HEK293 (cell line): ENCODE data around the gene LRPPRC.

Source experiments
- CTCF ChIA-PET: fragments of 350-600 bp; formaldehyde crosslinking; extraction: SDS; loops from one replicate; lab custom pipeline; 2021; ENCODE audit warnings: antibody characterized with exemption; lab: Yijun Ruan, JAX
- POLR2A ChIA-PET: fragments of 300-600 bp; formaldehyde crosslinking; extraction: SDS; loops from one replicate; lab custom pipeline; 2020; ENCODE audit warnings: antibody characterized with exemption, inconsistent platforms; lab: Yijun Ruan, JAX
- H3K27ac ChIP-seq: fragments of 200-500 bp; sonication (Bioruptor generic); 2 replicates; pipeline ENCODE4 v1.5.1; 2014; ENCODE audit warnings: low read depth, low read length, control low read depth, inconsistent platforms; ENCODE audit errors: extremely low read depth
- H3K36me3 ChIP-seq, 2 experiments: fragments of 200-500 bp in 1 of 2; sonication (Bioruptor generic) in 1 of 2; 1 replicate in 1 of 2; 2 replicates in 1 of 2; pipeline ENCODE4 v1.5.1; 2014 to 2017; ENCODE audit warnings: inconsistent platforms in 2 of 2, low read length in 2 of 2; ENCODE audit not compliant: control insufficient read depth in 2 of 2, insufficient read depth in 1 of 2
- H3K4me1 ChIP-seq: fragments of 200-500 bp; sonication (Bioruptor generic); 2 replicates; pipeline ENCODE4 v1.5.1; 2014; ENCODE audit warnings: mild to moderate bottlenecking, low read length, inconsistent platforms; ENCODE audit not compliant: control insufficient read depth, insufficient read depth
- H3K4me3 ChIP-seq: 2 replicates; pipeline ENCODE4 v1.5.1; 2011; ENCODE audit warnings: low read depth, mild to moderate bottlenecking, control low read depth, low read length, moderate library complexity
- H3K9me3 ChIP-seq: fragments of 200-500 bp; sonication (Bioruptor generic); 2 replicates; pipeline ENCODE4 v1.5.1; 2014; ENCODE audit warnings: low read depth, low read length, inconsistent platforms; ENCODE audit not compliant: control insufficient read depth, insufficient read depth
- GLI2 ChIP-seq: fragments of 450-650 bp; formaldehyde crosslinking; IDR thresholded peaks from 2 replicates; pipeline ENCODE4; 2017; ENCODE audit warnings: missing biosample characterization, missing genetic modification characterization, low read depth, borderline replicate concordance
- KLF8 ChIP-seq: fragments of 450-650 bp; formaldehyde crosslinking; IDR thresholded peaks from 2 replicates; pipeline ENCODE4 v1.5.1; 2016; ENCODE audit warnings: missing biosample characterization, missing genetic modification characterization
- SETDB1 ChIP-seq: IDR thresholded peaks from one replicate; pipeline ENCODE4 v1.6.1; 2017; ENCODE audit warnings: mild to moderate bottlenecking, low read length, moderate library complexity, mixed read lengths; ENCODE audit not compliant: insufficient read length
- ZBTB17 ChIP-seq: fragments of 450-650 bp; formaldehyde crosslinking; IDR thresholded peaks from 2 replicates; pipeline ENCODE4 v1.5.1; 2016; ENCODE audit warnings: missing biosample characterization, missing genetic modification characterization
- ZFP41 ChIP-seq: fragments of 450-650 bp; formaldehyde crosslinking; IDR thresholded peaks from 2 replicates; pipeline ENCODE4 v1.5.1; 2016; ENCODE audit warnings: missing biosample characterization, missing genetic modification characterization, borderline replicate concordance
- ZIC2 ChIP-seq: fragments of 450-650 bp; formaldehyde crosslinking; IDR thresholded peaks from 2 replicates; pipeline ENCODE4 v1.5.1; 2016; ENCODE audit warnings: missing biosample characterization, missing genetic modification characterization
- ZNF132 ChIP-seq: fragments of 450-650 bp; formaldehyde crosslinking; IDR thresholded peaks from 2 replicates; pipeline ENCODE4 v1.5.1; 2017; ENCODE audit warnings: missing biosample characterization, missing genetic modification characterization, borderline replicate concordance
- ZNF140 ChIP-seq: fragments of 450-650 bp; formaldehyde crosslinking; IDR thresholded peaks from 2 replicates; pipeline ENCODE4 v1.5.1; 2016; ENCODE audit warnings: missing biosample characterization, missing genetic modification characterization
- ZNF146 ChIP-seq: fragments of 450-650 bp; formaldehyde crosslinking; IDR thresholded peaks from 2 replicates; pipeline ENCODE4 v1.5.1; 2016; ENCODE audit warnings: missing biosample characterization, missing genetic modification characterization
- ZNF169 ChIP-seq: fragments of 450-650 bp; formaldehyde crosslinking; IDR thresholded peaks from 2 replicates; pipeline ENCODE4 v1.5.1; 2016; ENCODE audit warnings: missing biosample characterization, missing genetic modification characterization
- ZNF2 ChIP-seq: fragments of 450-650 bp; formaldehyde crosslinking; IDR thresholded peaks from 2 replicates; pipeline ENCODE4 v1.5.1; 2016; ENCODE audit warnings: missing biosample characterization, missing genetic modification characterization
- ZNF24 ChIP-seq: fragments of 450-650 bp; formaldehyde crosslinking; IDR thresholded peaks from 2 replicates; pipeline ENCODE4 v1.5.1; 2016; ENCODE audit warnings: missing biosample characterization, missing genetic modification characterization
- ZNF274 ChIP-seq, 2 experiments: fragments of 200-500 bp in 1 of 2; fragments of 450-650 bp in 1 of 2; sonication (Bioruptor generic) in 1 of 2; formaldehyde crosslinking in 1 of 2; IDR thresholded peaks; 2 replicates each; pipeline versions ENCODE4 v1.5.1 to v1.6.1; 2014 to 2016; ENCODE audit warnings: borderline replicate concordance in 1 of 2, inconsistent platforms in 1 of 2, low read length in 1 of 2, missing biosample characterization in 1 of 2, missing genetic modification characterization in 1 of 2
- ZNF433 ChIP-seq: fragments of 450-650 bp; formaldehyde crosslinking; IDR thresholded peaks from 2 replicates; pipeline ENCODE4 v1.5.1; 2016; ENCODE audit warnings: missing biosample characterization, missing genetic modification characterization, low read depth
- ZNF473 ChIP-seq: fragments of 450-650 bp; formaldehyde crosslinking; IDR thresholded peaks from 2 replicates; pipeline ENCODE4 v1.5.1; 2017; ENCODE audit warnings: missing biosample characterization, missing genetic modification characterization
- ZNF510 ChIP-seq: fragments of 450-650 bp; formaldehyde crosslinking; IDR thresholded peaks from 2 replicates; pipeline ENCODE4 v1.5.1; 2018; ENCODE audit warnings: mild to moderate bottlenecking, missing genetic modification characterization, missing biosample characterization; ENCODE audit not compliant: insufficient replicate concordance
- ZNF624 ChIP-seq: fragments of 450-650 bp; formaldehyde crosslinking; IDR thresholded peaks from 2 replicates; pipeline ENCODE4 v1.5.1; 2017; ENCODE audit warnings: missing biosample characterization, missing genetic modification characterization
- ZNF664 ChIP-seq: fragments of 450-650 bp; formaldehyde crosslinking; IDR thresholded peaks from 2 replicates; pipeline ENCODE4 v1.5.1; 2016; ENCODE audit warnings: missing biosample characterization, missing genetic modification characterization
- ZNF776 ChIP-seq: fragments of 450-650 bp; formaldehyde crosslinking; IDR thresholded peaks from 2 replicates; pipeline ENCODE4 v1.5.0; 2017; ENCODE audit warnings: missing biosample characterization, missing genetic modification characterization, borderline replicate concordance
- ZNF792 ChIP-seq: fragments of 450-650 bp; formaldehyde crosslinking; IDR thresholded peaks from 2 replicates; pipeline ENCODE4 v1.5.1; 2016; ENCODE audit warnings: missing biosample characterization, missing genetic modification characterization
- ZSCAN23 ChIP-seq: fragments of 450-650 bp; formaldehyde crosslinking; IDR thresholded peaks from 2 replicates; pipeline ENCODE4 v1.5.1; 2016; ENCODE audit warnings: missing biosample characterization, missing genetic modification characterization
- ZXDB ChIP-seq: fragments of 450-650 bp; formaldehyde crosslinking; IDR thresholded peaks from 2 replicates; pipeline ENCODE4 v1.5.1; 2016; ENCODE audit warnings: missing biosample characterization, missing genetic modification characterization
- TF ChIP-seq, protein P1 (sequence below): fragments of 450-650 bp; formaldehyde crosslinking; IDR thresholded peaks from 2 replicates; pipeline ENCODE4 v1.5.1; 2017; ENCODE audit warnings: missing biosample characterization, missing genetic modification characterization
- TF ChIP-seq, protein P2 (sequence below): fragments of 450-650 bp; formaldehyde crosslinking; IDR thresholded peaks from 2 replicates; pipeline ENCODE4 v1.5.1; 2016; ENCODE audit warnings: missing biosample characterization, missing genetic modification characterization, low read depth
- TF ChIP-seq, protein P3 (sequence below): fragments of 450-650 bp; formaldehyde crosslinking; IDR thresholded peaks from 2 replicates; pipeline ENCODE4 v1.5.1; 2016; ENCODE audit warnings: missing biosample characterization, missing genetic modification characterization, borderline replicate concordance
- TF ChIP-seq, protein P4 (sequence below): fragments of 450-650 bp; formaldehyde crosslinking; IDR thresholded peaks from 2 replicates; pipeline ENCODE4 v1.5.1; 2016; ENCODE audit warnings: missing biosample characterization, missing genetic modification characterization

LRPPRC gene

GRCh38 chr2:43989545-43989944 is 6.2 kb downstream of the LRPPRC start:
- CTCF ChIA-PET = no interaction called here
- peaks cover 12 to 65% of the 10 kb centered on the region in 2 experiments; a peak in 2 of 3 replicates for H3K36me3 ChIP-seq
- POLR2A ChIA-PET = no interaction called here

DNA sequence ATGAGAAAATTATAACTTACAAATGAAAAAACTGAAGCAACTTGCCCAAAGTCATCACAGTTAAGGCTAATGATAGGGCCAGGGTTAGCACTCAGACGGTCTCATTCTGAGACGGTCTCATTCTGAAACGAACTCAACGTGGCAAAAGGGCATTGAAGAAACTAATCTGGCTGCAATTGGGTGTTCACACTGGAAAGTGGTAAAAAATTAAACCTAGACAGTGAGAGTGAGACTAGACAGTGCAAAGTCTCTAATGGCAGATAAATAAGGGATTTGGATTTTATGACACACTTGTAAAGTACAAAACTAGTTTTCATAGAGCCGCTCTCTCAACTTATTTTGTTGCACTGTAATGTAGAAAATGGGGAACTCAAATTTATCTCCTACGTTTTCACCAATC is 9.2 kb downstream of the LRPPRC start:
- H3K4me3 ChIP-seq = no peak overlapping the region
- H3K9me3 ChIP-seq = no peaks in the 10 kb centered on the region
- peaks cover 17 to 45% of the 10 kb centered on the region in 2 experiments; a peak in 2 of 3 replicates for H3K36me3 ChIP-seq
- CTCF ChIA-PET = interaction anchor here (0.7 to 1.1 kb wide), 2 partner anchors 9 to 36 kb away, joined by 3 to 4 read pairs; no protein-coding TSS in a partner anchor
- TF ChIP-seq ZNF776 (tag by site-specific recombination) (no peak), ZNF274 (IDR thresholded peaks at IDR 0.05; ENCODE audit: low read length) (no peak), ZNF274 (tag by site-specific recombination; IDR thresholded peaks at IDR 0.05; ENCODE audit: borderline replicate concordance) (no peak), ZNF510 (tag by site-specific recombination) (no peak), ZNF140 (tag by site-specific recombination) (no peak), ZSCAN23 (tag by site-specific recombination) (no peak), ZNF433 (tag by site-specific recombination) (no peak), ZNF624 (tag by site-specific recombination) (no peak), ZNF132 (tag by site-specific recombination) (no peak), ZNF24 (tag by site-specific recombination) (no peak)
- POLR2A ChIA-PET = no interaction called here
- H3K27ac ChIP-seq = no peak overlapping the region
- H3K4me1 ChIP-seq = peaks cover 3% of the 10 kb centered on the region; the same call in 1 of the 2 replicates

More at GRCh38 chr2:43989545-43989944, 6.2 kb downstream of the LRPPRC start:
- no peak overlapping the region for H3K4me3 ChIP-seq
- no peak for TF ChIP-seq ZXDB (tag by site-specific recombination)
- no peak for TF ChIP-seq SETDB1
- no peak for TF ChIP-seq ZNF169 (tag by site-specific recombination)
- TF ChIP-seq, protein P1, sequence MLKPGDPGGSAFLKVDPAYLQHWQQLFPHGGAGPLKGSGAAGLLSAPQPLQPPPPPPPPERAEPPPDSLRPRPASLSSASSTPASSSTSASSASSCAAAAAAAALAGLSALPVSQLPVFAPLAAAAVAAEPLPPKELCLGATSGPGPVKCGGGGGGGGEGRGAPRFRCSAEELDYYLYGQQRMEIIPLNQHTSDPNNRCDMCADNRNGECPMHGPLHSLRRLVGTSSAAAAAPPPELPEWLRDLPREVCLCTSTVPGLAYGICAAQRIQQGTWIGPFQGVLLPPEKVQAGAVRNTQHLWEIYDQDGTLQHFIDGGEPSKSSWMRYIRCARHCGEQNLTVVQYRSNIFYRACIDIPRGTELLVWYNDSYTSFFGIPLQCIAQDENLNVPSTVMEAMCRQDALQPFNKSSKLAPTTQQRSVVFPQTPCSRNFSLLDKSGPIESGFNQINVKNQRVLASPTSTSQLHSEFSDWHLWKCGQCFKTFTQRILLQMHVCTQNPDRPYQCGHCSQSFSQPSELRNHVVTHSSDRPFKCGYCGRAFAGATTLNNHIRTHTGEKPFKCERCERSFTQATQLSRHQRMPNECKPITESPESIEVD = no peak
- no peak for TF ChIP-seq KLF8 (tag by site-specific recombination)
- no peak for TF ChIP-seq ZNF146
- TF ChIP-seq, protein P2, sequence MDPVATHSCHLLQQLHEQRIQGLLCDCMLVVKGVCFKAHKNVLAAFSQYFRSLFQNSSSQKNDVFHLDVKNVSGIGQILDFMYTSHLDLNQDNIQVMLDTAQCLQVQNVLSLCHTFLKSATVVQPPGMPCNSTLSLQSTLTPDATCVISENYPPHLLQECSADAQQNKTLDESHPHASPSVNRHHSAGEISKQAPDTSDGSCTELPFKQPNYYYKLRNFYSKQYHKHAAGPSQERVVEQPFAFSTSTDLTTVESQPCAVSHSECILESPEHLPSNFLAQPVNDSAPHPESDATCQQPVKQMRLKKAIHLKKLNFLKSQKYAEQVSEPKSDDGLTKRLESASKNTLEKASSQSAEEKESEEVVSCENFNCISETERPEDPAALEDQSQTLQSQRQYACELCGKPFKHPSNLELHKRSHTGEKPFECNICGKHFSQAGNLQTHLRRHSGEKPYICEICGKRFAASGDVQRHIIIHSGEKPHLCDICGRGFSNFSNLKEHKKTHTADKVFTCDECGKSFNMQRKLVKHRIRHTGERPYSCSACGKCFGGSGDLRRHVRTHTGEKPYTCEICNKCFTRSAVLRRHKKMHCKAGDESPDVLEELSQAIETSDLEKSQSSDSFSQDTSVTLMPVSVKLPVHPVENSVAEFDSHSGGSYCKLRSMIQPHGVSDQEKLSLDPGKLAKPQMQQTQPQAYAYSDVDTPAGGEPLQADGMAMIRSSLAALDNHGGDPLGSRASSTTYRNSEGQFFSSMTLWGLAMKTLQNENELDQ (tag by site-specific recombination) = no peak
- TF ChIP-seq, protein P3, sequence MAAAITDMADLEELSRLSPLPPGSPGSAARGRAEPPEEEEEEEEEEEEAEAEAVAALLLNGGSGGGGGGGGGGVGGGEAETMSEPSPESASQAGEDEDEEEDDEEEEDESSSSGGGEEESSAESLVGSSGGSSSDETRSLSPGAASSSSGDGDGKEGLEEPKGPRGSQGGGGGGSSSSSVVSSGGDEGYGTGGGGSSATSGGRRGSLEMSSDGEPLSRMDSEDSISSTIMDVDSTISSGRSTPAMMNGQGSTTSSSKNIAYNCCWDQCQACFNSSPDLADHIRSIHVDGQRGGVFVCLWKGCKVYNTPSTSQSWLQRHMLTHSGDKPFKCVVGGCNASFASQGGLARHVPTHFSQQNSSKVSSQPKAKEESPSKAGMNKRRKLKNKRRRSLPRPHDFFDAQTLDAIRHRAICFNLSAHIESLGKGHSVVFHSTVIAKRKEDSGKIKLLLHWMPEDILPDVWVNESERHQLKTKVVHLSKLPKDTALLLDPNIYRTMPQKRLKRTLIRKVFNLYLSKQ (tag by site-specific recombination) = no peak
- no peak for TF ChIP-seq ZNF664 (tag by site-specific recombination)
- TF ChIP-seq ZNF473 (tag by site-specific recombination) = no peak
- TF ChIP-seq ZNF792 = no peak
- no peak for TF ChIP-seq ZFP41
- TF ChIP-seq, protein P4, sequence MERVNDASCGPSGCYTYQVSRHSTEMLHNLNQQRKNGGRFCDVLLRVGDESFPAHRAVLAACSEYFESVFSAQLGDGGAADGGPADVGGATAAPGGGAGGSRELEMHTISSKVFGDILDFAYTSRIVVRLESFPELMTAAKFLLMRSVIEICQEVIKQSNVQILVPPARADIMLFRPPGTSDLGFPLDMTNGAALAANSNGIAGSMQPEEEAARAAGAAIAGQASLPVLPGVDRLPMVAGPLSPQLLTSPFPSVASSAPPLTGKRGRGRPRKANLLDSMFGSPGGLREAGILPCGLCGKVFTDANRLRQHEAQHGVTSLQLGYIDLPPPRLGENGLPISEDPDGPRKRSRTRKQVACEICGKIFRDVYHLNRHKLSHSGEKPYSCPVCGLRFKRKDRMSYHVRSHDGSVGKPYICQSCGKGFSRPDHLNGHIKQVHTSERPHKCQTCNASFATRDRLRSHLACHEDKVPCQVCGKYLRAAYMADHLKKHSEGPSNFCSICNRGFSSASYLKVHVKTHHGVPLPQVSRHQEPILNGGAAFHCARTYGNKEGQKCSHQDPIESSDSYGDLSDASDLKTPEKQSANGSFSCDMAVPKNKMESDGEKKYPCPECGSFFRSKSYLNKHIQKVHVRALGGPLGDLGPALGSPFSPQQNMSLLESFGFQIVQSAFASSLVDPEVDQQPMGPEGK (tag by site-specific recombination) = no peak
- TF ChIP-seq ZBTB17 (tag by site-specific recombination) = no peak
- no peak for TF ChIP-seq GLI2
- no peak for TF ChIP-seq ZNF132 (tag by site-specific recombination)
- no peak for TF ChIP-seq ZNF2 (tag by site-specific recombination)
- TF ChIP-seq ZIC2 (tag by site-specific recombination) = no peak
- H3K9me3 ChIP-seq = no peaks in the 10 kb centered on the region
- peaks cover 7% of the 10 kb centered on the region for H3K4me1 ChIP-seq
- H3K27ac ChIP-seq = no peak overlapping the region
